ENCODE data around the gene CHP2. TPM values are rescaled to one million over a fixed set of nuclear protein-coding genes. Genes with fewer than 3 reads are reported as not detected.

The CHP2 gene
- not detected in 2 replicates for total RNA-seq

GRCh38 chr16:23754594-23755483 lies at the start of gene CHP2:
CHP2 (plus strand) TSS chr16:23755026; CDS start chr16:23755050, 24 bp downstream.

GRCh38 chr16:23712976-23713375 lies 41.9 kb upstream of the CHP2 start, which contains the start of gene ERN2:
ERN2 (minus strand) TSS chr16:23713222; CDS start chr16:23713187, 35 bp downstream.

Other genes with a start within 250 kb of the CHP2 start
- 13.4 and 19.6 TPM in 2 replicates for gene GGA2, start 244.5 kb upstream of the CHP2 start, total RNA-seq
- gene EARS2, start 197.7 kb upstream of the CHP2 start, total RNA-seq = 20.2 and 32.7 TPM in 2 replicates
- gene UBFD1, start 197.3 kb upstream of the CHP2 start, total RNA-seq = 92.5 and 113 TPM in 2 replicates
- 135 and 140 TPM in 2 replicates for gene NDUFAB1, start 158.7 kb upstream of the CHP2 start, total RNA-seq
- 10.3 and 14.7 TPM in 2 replicates for gene PALB2, start 113.7 kb upstream of the CHP2 start, total RNA-seq
- 39.3 and 43.7 TPM in 2 replicates for gene DCTN5, start 113.6 kb upstream of the CHP2 start, total RNA-seq
- gene PLK1, start 76.1 kb upstream of the CHP2 start, total RNA-seq = 28.6 and 58.6 TPM in 2 replicates
- gene ERN2, start 41.8 kb upstream of the CHP2 start, total RNA-seq = under 0.01 TPM in 1 of 2 replicates, not detected in the other
- gene PRKCB, start 81.0 kb downstream of the CHP2 start, total RNA-seq = not detected in 2 replicates

All from epithelial cell of alveolus of lung (primary cell).